Neural progenitor cell (in vitro differentiated cells): ENCODE data around the gene SLAMF6. TPM values are rescaled to one million over a fixed set of nuclear protein-coding genes. Genes with fewer than 3 reads are reported as not detected.

Experiments used
- DNase-seq: peaks from one replicate; pipeline ENCODE4 v3.0.0-alpha.2; 2016; ENCODE audit warnings: low spot score
- H2AFZ ChIP-seq: fragments of 200-600 bp; sonication (generic); replicated peaks from 2 replicates; pipeline ENCODE4 v1.6.1; 2016; ENCODE audit warnings: antibody characterized with exemption
- H3F3A ChIP-seq: fragments of 200-600 bp; sonication (generic); 2 replicates; pipeline ENCODE4 v1.6.1; 2016; ENCODE audit warnings: antibody characterized with exemption, low read depth
- H3K27ac ChIP-seq: fragments of 200-600 bp; sonication (generic); 2 replicates; pipeline ENCODE4 v1.5.1; 2016; ENCODE audit warnings: mild to moderate bottlenecking
- H3K27me3 ChIP-seq: fragments of 200-600 bp; sonication (generic); 2 replicates; pipeline ENCODE4 v1.6.1; 2016; ENCODE audit warnings: mild to moderate bottlenecking, moderate library complexity
- H3K36me3 ChIP-seq: fragments of 200-600 bp; sonication (generic); 2 replicates; pipeline ENCODE4 v1.5.1; 2016
- H3K4me1 ChIP-seq: fragments of 200-600 bp; sonication (generic); 2 replicates; pipeline ENCODE4 v1.6.1; 2016; ENCODE audit warnings: mixed run types
- H3K4me2 ChIP-seq: fragments of 200-600 bp; sonication (generic); 2 replicates; pipeline ENCODE4 v1.6.1; 2016
- H3K4me3 ChIP-seq: fragments of 200-600 bp; sonication (generic); 2 replicates; pipeline ENCODE4 v1.5.1; 2016
- H3K79me2 ChIP-seq: fragments of 200-600 bp; sonication (generic); 2 replicates; pipeline ENCODE4 v1.6.1; 2016; ENCODE audit warnings: low read depth
- H3K9ac ChIP-seq: fragments of 200-600 bp; sonication (generic); 2 replicates; pipeline ENCODE4 v1.6.1; 2016
- H3K9me3 ChIP-seq: fragments of 200-600 bp; sonication (generic); 2 replicates; pipeline ENCODE4 v1.5.1; 2016; ENCODE audit warnings: low read depth
- H4K20me1 ChIP-seq: fragments of 200-600 bp; sonication (generic); 2 replicates; pipeline ENCODE4 v1.6.1; 2016; ENCODE audit warnings: low read depth
- H3K27ac Mint-ChIP-seq: 3 replicates; pipeline ENCODE4 v1.8.0; 2021; ENCODE audit warnings: mixed read lengths
- H3K27me3 Mint-ChIP-seq: 2 replicates; pipeline ENCODE4 v1.8.0; 2022; ENCODE audit warnings: low read depth, mild to moderate bottlenecking, inconsistent platforms, moderate library complexity, mixed read lengths; ENCODE audit not compliant: insufficient read depth
- H3K36me3 Mint-ChIP-seq: 3 replicates; pipeline ENCODE4 v1.8.0; 2021; ENCODE audit warnings: mixed read lengths
- H3K4me1 Mint-ChIP-seq: 3 replicates; pipeline ENCODE4 v1.8.0; 2021; ENCODE audit warnings: mixed read lengths
- H3K4me3 Mint-ChIP-seq: 3 replicates; pipeline ENCODE4 v1.8.0; 2021; ENCODE audit warnings: mild to moderate bottlenecking, moderate library complexity, mixed read lengths
- H3K9me3 Mint-ChIP-seq: 3 replicates; pipeline ENCODE4 v1.8.0; 2020; ENCODE audit warnings: mixed read lengths
- EZH2 ChIP-seq: fragments of 200-600 bp; sonication (generic); IDR thresholded peaks from 2 replicates; pipeline ENCODE4 v1.6.1; 2017; ENCODE audit warnings: antibody characterized with exemption, mild to moderate bottlenecking, moderate library complexity
- EZH2phosphoT487 ChIP-seq: fragments of 200-600 bp; sonication (generic); IDR thresholded peaks from 2 replicates; pipeline ENCODE4 v1.6.1; 2017; ENCODE audit warnings: antibody characterized with exemption
- total RNA-seq: library from RNA; depleted of rRNA; stranded (reverse); fragments of >200 nt; gene quantifications from 2 replicates; pipeline ENCODE4 v1.2.3, GENCODE V29; 2015; ENCODE audit warnings: low replicate concordance

Gene SLAMF6
- total RNA-seq, 1 donor from 2014 or later = not detected

DNA sequence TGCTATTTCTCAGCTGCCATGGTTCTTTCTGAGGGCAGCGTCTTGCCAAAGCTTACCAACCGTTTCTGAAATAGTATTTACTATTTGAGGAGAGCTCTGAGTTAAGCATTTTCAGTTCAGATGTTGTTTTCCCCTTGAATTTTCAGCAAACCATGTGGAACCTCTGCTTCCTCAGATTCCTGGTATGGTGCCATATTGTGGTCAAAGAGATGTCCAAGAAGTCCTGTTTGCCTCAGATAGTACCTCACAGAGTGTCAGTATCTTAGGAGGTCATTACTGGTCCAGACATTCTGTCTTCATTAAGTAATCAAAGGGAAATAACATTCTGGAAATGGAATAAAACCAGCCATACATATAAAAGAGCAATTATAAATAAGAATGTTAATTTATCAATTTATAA lies 86.1 kb downstream of the SLAMF6 start:
- peaks cover 2% of the 10 kb centered on the region for H3K36me3 Mint-ChIP-seq
- H3K27ac Mint-ChIP-seq = no peak overlapping the region
- H3K27me3 Mint-ChIP-seq = no peaks in the 10 kb centered on the region
- no peaks in the 10 kb centered on the region for H3F3A ChIP-seq
- H3K79me2 ChIP-seq = no peaks in the 10 kb centered on the region
- no peak overlapping the region for H3K4me2 ChIP-seq
- H3K4me3 ChIP-seq = no peak overlapping the region
- H3K9ac ChIP-seq = no peak overlapping the region
- TF ChIP-seq EZH2 = no peak
- TF ChIP-seq EZH2phosphoT487 = no peak
- no peaks in the 10 kb centered on the region for H4K20me1 ChIP-seq
- no peaks in the 10 kb centered on the region for H3K4me1 ChIP-seq
- no peak overlapping the region for H3K4me3 Mint-ChIP-seq
- DNase-seq = no peak
- H3K27me3 ChIP-seq = no peaks in the 10 kb centered on the region
- no peaks in the 10 kb centered on the region for H3K36me3 ChIP-seq
- H3K27ac ChIP-seq = no peak overlapping the region
- no peak overlapping the region for H2AFZ ChIP-seq
- H3K9me3 ChIP-seq = no peaks in the 10 kb centered on the region
- H3K9me3 Mint-ChIP-seq = no peaks in the 10 kb centered on the region
- H3K4me1 Mint-ChIP-seq = no peaks in the 10 kb centered on the region

Other genes with a start within 250 kb of the SLAMF6 start
- 74.6 and 103 TPM in 2 replicates for gene PEX19, start 238.1 kb downstream of the SLAMF6 start, total RNA-seq
- gene COPA, start 180.0 kb downstream of the SLAMF6 start, total RNA-seq = 82.6 and 83.3 TPM in 2 replicates
- 44.8 and 78.0 TPM in 2 replicates for gene NCSTN, start 179.9 kb downstream of the SLAMF6 start, total RNA-seq
- gene NHLH1, start 156.2 kb downstream of the SLAMF6 start, total RNA-seq = 0.07 and 0.22 TPM in 2 replicates
- 23.0 and 46.6 TPM in 2 replicates for gene VANGL2, start 122.7 kb downstream of the SLAMF6 start, total RNA-seq
- gene CD84, start 56.2 kb upstream of the SLAMF6 start, total RNA-seq = not detected in 2 replicates
- not detected in 2 replicates for gene SLAMF1, start 123.8 kb upstream of the SLAMF6 start, total RNA-seq
- not detected in 2 replicates for gene CD48, start 188.6 kb upstream of the SLAMF6 start, total RNA-seq
- not detected in 2 replicates for gene SLAMF7, start 216.0 kb upstream of the SLAMF6 start, total RNA-seq